Ovary (tissue), 9 donors: ENCODE data around the gene CELF4. TPM values are rescaled to one million over a fixed set of nuclear protein-coding genes. Genes with fewer than 3 reads are reported as not detected.

Experiments used
- DNase-seq, 5 donors: peaks; one replicate each; pipeline ENCODE4 v3.0.0-alpha.2; 2019 to 2020
- H3K27ac ChIP-seq, 2 donors: fragments of 200-600 bp; one replicate each; pipeline versions ENCODE4 v1.5.1 to v1.8.0; 2019 to 2022
- H3K27me3 ChIP-seq: fragments of 200-600 bp; one replicate; pipeline ENCODE4 v1.8.0; 2022
- H3K36me3 ChIP-seq: fragments of 200-600 bp; sonication (generic); one replicate; pipeline ENCODE4 v1.5.1; 2019
- H3K4me1 ChIP-seq: one replicate; pipeline ENCODE4 v1.8.1; 2013; ENCODE audit warnings: mild to moderate bottlenecking, moderate library complexity; ENCODE audit not compliant: insufficient read depth
- H3K4me3 ChIP-seq: fragments of 200-600 bp; sonication (generic); one replicate; pipeline ENCODE4 v1.5.1; 2017
- H3K9me3 ChIP-seq, 2 donors: fragments of 200-600 bp in 1 of 2; sonication (generic) in 1 of 2; one replicate each; pipeline versions ENCODE4 v1.5.1 to v1.8.1; 2013 to 2019; ENCODE audit warnings: mild to moderate bottlenecking in 1 of 2, moderate library complexity in 1 of 2
- EP300 ChIP-seq: sonication (generic); formaldehyde crosslinking; IDR thresholded peaks from one replicate; pipeline ENCODE4 v1.6.1; 2017; ENCODE audit warnings: antibody characterized with exemption
- POLR2A ChIP-seq: fragments of 450-650 bp; IDR thresholded peaks from one replicate; pipeline ENCODE4 v1.6.1; 2017; ENCODE audit warnings: antibody characterized with exemption, mild to moderate bottlenecking, moderate library complexity
- WGBS, 3 donors: extraction: QIAGEN DNeasy Blood & Tissue Kit in 1 of 3; methylation state at CpG; one replicate each; pipeline versions ENCODE4 v1.1.5 to v1.1.7; 2013 to 2017; 5-methylcytosine and 5-hydroxymethylcytosine counted together
- intact Hi-C, 4 donors: fragments of 100-400 bp; cut with DNase I; formaldehyde crosslinking; loops; one replicate each; pipeline versions ENCODE4 v1.11.0 to v1.15.1; 2022 to 2023
- polyA plus RNA-seq, 2 donors: library from polyadenylated mRNA; stranded (reverse); fragments of 200-250 nt in 1 of 2; fragments of 350-450 nt in 1 of 2; fragmentation: Illumina TruSeq in 1 of 2; extraction: RNeasy Lipid Tissue Mini Kit (QIAGEN cat#74804) in 1 of 2; gene quantifications; one replicate each; pipeline ENCODE4 v1.2.3, GENCODE V29; 2013 to 2014
- total RNA-seq, 7 donors: library from RNA; depleted of rRNA in 2 of 7; stranded (reverse); fragments of >200 nt in 2 of 7; fragmentation: NEBNext Ultra II Directional in 3 of 7; extraction: Animal tissue kit (Norgen Biotek cat#: 25700) in 3 of 7; gene quantifications; one replicate each; pipeline versions ENCODE4 v1.1.0 to v1.2.4, GENCODE V29; 2016 to 2023
- TF ChIP-seq, protein P1 (sequence below), 3 donors: fragments of 450-650 bp in 2 of 3; fragments of 200-600 bp in 1 of 3; IDR thresholded peaks; one replicate each; pipeline versions ENCODE4 v1.5.1 to v1.8.0; 2016 to 2022; ENCODE audit warnings: antibody characterized with exemption in 3 of 3, mild to moderate bottlenecking in 1 of 3
- donor health status: DM: no; HTN: no; CAD: no; lungs with moderate emphysema.
- donor health status: DM: no; HTN: no; CAD: no.
- donor health status: Bipolar disorder and iron deficiency.
- donor health status: DM: yes; HTN: yes; CAD: no.
- donor health status: DM: no; HTN: no; CAD: no.
- donor health status: DM: yes; HTN: yes; CAD: no.

Gene CELF4
- total and polyA plus RNA-seq, 9 donors = 0.15 to 1.6 (median 1.1) TPM; not detected in 1

DNA sequence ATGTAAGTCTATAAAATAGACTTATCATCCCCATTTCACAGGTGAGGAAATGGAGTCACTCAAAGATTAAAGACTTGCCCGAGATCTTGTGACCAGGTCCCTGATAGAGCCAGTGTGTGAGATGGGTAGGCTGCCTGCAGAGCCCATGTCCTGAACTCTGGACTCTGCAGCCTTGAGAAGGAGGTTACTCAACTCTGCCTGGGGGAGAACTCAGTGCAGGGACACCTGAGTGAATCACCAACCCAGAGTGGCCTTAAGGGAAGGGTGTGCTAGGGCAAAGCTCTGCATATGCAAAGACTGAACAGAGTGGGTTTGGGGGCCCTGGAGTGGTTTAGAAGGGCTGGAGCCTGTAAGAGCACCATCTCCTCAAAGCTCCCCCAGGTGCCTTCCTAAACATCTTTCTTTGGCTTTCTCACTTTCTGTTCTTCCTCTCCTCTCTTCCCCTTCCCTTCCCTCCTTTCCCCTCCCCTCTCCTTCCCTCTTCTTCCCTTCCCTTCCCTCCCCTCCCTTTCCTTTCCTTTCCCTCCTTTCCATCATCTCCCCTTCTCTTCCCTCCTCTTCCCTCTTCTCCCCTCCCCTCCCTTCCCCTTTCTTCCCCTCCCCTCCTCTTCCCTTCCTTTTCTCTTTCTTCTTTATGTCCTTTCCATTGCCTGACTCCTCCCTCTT lies 67.6 kb downstream of the CELF4 start:
- DNase-seq = no peak
- intact Hi-C loops = no loop called here
- Histone ChIP-seq H3K4me1 (no peaks in the 10 kb centered on the region), H3K9me3 (no peaks in the 10 kb centered on the region), H3K27me3 (no peaks in the 10 kb centered on the region), H3K4me3 (no peak overlapping the region), H3K27ac (no peak overlapping the region), H3K36me3 (no peaks in the 10 kb centered on the region)
- TF ChIP-seq, protein P1, sequence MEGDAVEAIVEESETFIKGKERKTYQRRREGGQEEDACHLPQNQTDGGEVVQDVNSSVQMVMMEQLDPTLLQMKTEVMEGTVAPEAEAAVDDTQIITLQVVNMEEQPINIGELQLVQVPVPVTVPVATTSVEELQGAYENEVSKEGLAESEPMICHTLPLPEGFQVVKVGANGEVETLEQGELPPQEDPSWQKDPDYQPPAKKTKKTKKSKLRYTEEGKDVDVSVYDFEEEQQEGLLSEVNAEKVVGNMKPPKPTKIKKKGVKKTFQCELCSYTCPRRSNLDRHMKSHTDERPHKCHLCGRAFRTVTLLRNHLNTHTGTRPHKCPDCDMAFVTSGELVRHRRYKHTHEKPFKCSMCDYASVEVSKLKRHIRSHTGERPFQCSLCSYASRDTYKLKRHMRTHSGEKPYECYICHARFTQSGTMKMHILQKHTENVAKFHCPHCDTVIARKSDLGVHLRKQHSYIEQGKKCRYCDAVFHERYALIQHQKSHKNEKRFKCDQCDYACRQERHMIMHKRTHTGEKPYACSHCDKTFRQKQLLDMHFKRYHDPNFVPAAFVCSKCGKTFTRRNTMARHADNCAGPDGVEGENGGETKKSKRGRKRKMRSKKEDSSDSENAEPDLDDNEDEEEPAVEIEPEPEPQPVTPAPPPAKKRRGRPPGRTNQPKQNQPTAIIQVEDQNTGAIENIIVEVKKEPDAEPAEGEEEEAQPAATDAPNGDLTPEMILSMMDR (IDR thresholded peaks at IDR 0.05) = no peak
- no peak for TF ChIP-seq POLR2A
- TF ChIP-seq EP300 = no peak
- WGBS, 3 donors = 75 to 93% (median 83%) methylated on average over 1 of the region's 1 CpG

DNA sequence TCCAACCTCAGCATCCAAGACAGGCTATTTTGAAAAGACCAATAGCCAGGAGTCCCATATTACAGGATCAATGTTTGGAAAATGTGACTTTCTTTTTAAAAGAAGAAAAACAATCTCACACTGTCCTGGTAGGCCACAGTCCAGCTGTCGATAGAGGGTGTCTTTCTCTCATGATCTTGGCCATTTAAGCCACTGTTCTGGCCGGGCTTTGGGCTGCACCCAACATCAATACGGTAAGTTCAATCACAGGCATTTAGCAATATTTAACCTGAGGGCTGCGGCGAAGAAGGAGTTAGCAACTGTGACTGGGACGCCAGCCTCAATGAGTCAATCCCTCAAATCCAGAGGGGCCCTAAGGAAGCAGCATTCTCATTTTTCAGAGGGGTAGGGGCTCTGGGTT lies 69.0 kb downstream of the CELF4 start:
- no peak for DNase-seq
- intact Hi-C loops = no loop called here
- no peaks in the 10 kb centered on the region for H3K9me3 ChIP-seq
- H3K4me1 ChIP-seq = no peaks in the 10 kb centered on the region
- TF ChIP-seq EP300 = no peak
- TF ChIP-seq, protein P1 (IDR thresholded peaks at IDR 0.05) = no peak
- TF ChIP-seq POLR2A = no peak
- H3K27ac ChIP-seq = no peak overlapping the region
- 86 to 91% (median 90%) methylated on average over 6 of the region's 6 CpGs for WGBS, 3 donors
- H3K36me3 ChIP-seq = no peaks in the 10 kb centered on the region
- H3K4me3 ChIP-seq = no peak overlapping the region
- no peaks in the 10 kb centered on the region for H3K27me3 ChIP-seq

DNA sequence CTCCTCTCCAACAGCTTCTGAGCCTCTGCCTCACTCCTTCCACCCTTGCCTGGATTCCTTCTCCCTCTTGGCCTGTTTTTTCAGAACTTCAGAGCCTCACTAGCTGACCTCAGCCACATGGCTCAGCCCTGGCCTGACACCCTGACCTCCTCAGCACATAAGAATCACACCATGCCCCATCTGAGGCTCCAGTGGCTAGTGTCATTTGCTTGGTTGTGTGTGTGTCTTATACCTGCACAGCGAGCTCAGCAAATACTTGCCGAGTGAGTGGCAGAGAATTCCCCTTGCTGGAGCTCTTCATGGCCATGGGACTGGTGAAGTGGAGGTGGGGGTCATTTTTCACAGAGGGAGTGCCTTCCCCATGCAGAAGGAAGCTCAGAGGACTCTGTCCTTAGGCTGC lies 70.2 kb downstream of the CELF4 start:
- Histone ChIP-seq H3K4me3 (no peak overlapping the region), H3K4me1 (no peaks in the 10 kb centered on the region), H3K27me3 (no peaks in the 10 kb centered on the region), H3K9me3 (no peaks in the 10 kb centered on the region), H3K27ac (no peak overlapping the region), H3K36me3 (no peaks in the 10 kb centered on the region)
- intact Hi-C loops = no loop called here
- no peak for DNase-seq
- TF ChIP-seq POLR2A = no peak
- TF ChIP-seq EP300 = no peak
- TF ChIP-seq, protein P1 (IDR thresholded peaks at IDR 0.05) = no peak
- 92 to 94% (median 94%) methylated on average over 2 of the region's 2 CpGs for WGBS, 3 donors

- H3K36me3 ChIP-seq = no peaks in the 10 kb centered on the region
- DNase-seq = no peak
- TF ChIP-seq, protein P1 (IDR thresholded peaks at IDR 0.05) = no peak
- TF ChIP-seq EP300 = no peak
- TF ChIP-seq POLR2A = no peak
- intact Hi-C loops = no loop called here
- no peaks in the 10 kb centered on the region for H3K4me1 ChIP-seq
- 70 to 91% (median 90%) methylated on average over 5 of the region's 5 CpGs for WGBS, 3 donors
- H3K9me3 ChIP-seq = no peaks in the 10 kb centered on the region
- H3K27ac ChIP-seq = no peak overlapping the region
- H3K4me3 ChIP-seq = no peak overlapping the region
- no peaks in the 10 kb centered on the region for H3K27me3 ChIP-seq
Observed at GRCh38 chr18:37494406-37494805, 71.2 kb downstream of the CELF4 start.
